HG02840 (cell line): ENCODE data around the gene ST3GAL4.
"Not testable (repeated sequence)": the region's sequence is repeated elsewhere in the genome, so short reads cannot be mapped to it uniquely, and the experiment has no call there.

Experiments
- ATAC-seq: cut with Tn5 transposase; IDR thresholded peaks from one replicate; pipeline ENCODE4 v1.9.1; 2021; ENCODE audit warnings: mild to moderate bottlenecking, moderate library complexity, moderate number of reproducible peaks; ENCODE audit not compliant: unreplicated experiment, low FRiP score

The ST3GAL4 gene

GRCh38 chr11:126361400-126361799 lies 5.9 kb downstream of the ST3GAL4 start:
- no peak for ATAC-seq

GRCh38 chr11:126362879-126363655 lies 7.6 kb downstream of the ST3GAL4 start:
- no peak for ATAC-seq

- ATAC-seq = no peak
These were observed 8.3 kb downstream of the ST3GAL4 start for GRCh38 chr11:126363706-126364248.

GRCh38 chr11:126364735-126365134 lies 9.2 kb downstream of the ST3GAL4 start:
- ATAC-seq = not testable (repeated sequence)

GRCh38 chr11:126365508-126365907 lies 10.0 kb downstream of the ST3GAL4 start:
- not testable (repeated sequence) for ATAC-seq

GRCh38 chr11:126366064-126366822 lies 10.8 kb downstream of the ST3GAL4 start:
- no peak for ATAC-seq

- not testable (repeated sequence) for ATAC-seq
These were observed 11.6 kb downstream of the ST3GAL4 start for GRCh38 chr11:126366823-126367654.

- not testable (repeated sequence) for ATAC-seq
These were observed 12.3 kb downstream of the ST3GAL4 start for GRCh38 chr11:126367806-126368205.

- not testable (repeated sequence) for ATAC-seq
These were observed 13.0 kb downstream of the ST3GAL4 start for GRCh38 chr11:126368336-126369119.

- ATAC-seq = no peak
These were observed 14.5 kb downstream of the ST3GAL4 start for GRCh38 chr11:126370016-126370415.

GRCh38 chr11:126371595-126371994 lies 16.1 kb downstream of the ST3GAL4 start:
- ATAC-seq = no peak

GRCh38 chr11:126373389-126374066 lies 18.0 kb downstream of the ST3GAL4 start:
- ATAC-seq = not testable (repeated sequence)

GRCh38 chr11:126374562-126375300 lies 19.2 kb downstream of the ST3GAL4 start:
- ATAC-seq = not testable (repeated sequence)

- no peak for ATAC-seq
These were observed 20.2 kb downstream of the ST3GAL4 start for GRCh38 chr11:126375726-126376125.

GRCh38 chr11:126378763-126379162 lies 23.3 kb downstream of the ST3GAL4 start:
- ATAC-seq = no peak

GRCh38 chr11:126380909-126381308 lies 25.4 kb downstream of the ST3GAL4 start:
- ATAC-seq = no peak

GRCh38 chr11:126381960-126382359 lies 26.5 kb downstream of the ST3GAL4 start:
- not testable (repeated sequence) for ATAC-seq

GRCh38 chr11:126382641-126383040 lies 27.2 kb downstream of the ST3GAL4 start:
- not testable (repeated sequence) for ATAC-seq
